B cell (primary cell): Measurements from ENCODE around the gene BRSK2. TPM values are rescaled to one million over a fixed set of nuclear protein-coding genes. Genes with fewer than 3 reads are reported as not detected.

Experiments
- ATAC-seq: fragments of 200-7000 bp; cut with Tn5 transposase; one replicate; pipeline ENCODE4 v1.10.0; 2021; ENCODE audit warnings: low read depth, mild to moderate bottlenecking, moderate number of reproducible peaks, moderate library complexity
- CTCF ChIA-PET: fragments of 350-600 bp; sonication (Branson Sonifier 250); formaldehyde crosslinking; loops from one replicate; lab custom pipeline; 2021; ENCODE audit warnings: antibody characterized with exemption, inconsistent platforms; lab: Charles Lee
- POLR2A ChIA-PET: fragments of 350-600 bp; sonication (Branson Sonifier 250); formaldehyde crosslinking; loops from one replicate; lab custom pipeline; 2021; ENCODE audit warnings: antibody characterized with exemption; lab: Charles Lee
- DNase-seq: peaks from one replicate; pipeline ENCODE4 v3.0.0; 2013
- H2AFZ ChIP-seq: 2 replicates; pipeline ENCODE4 v1.6.1; 2012; ENCODE audit warnings: mild to moderate bottlenecking, low read depth, low read length; ENCODE audit not compliant: insufficient read depth, poor library complexity, severe bottlenecking
- H3K27ac ChIP-seq, 2 donors: 1 replicate in 1 of 2; 2 replicates in 1 of 2; pipeline ENCODE4 v1.5.1; 2012 to 2013; ENCODE audit warnings: low read length in 2 of 2, mild to moderate bottlenecking in 2 of 2, moderate library complexity in 1 of 2
- H3K27me3 ChIP-seq, 4 experiments: fragments of 200-600 bp in 1 of 4; sonication (generic) in 1 of 4; replicated peaks in 1 of 4; 1 replicate in 2 of 4; 2 replicates in 2 of 4; pipeline versions ENCODE4 v1.6.1 to v1.7.0; 2013 to 2016; ENCODE audit warnings: low read length in 3 of 4, mild to moderate bottlenecking in 2 of 4, mixed read lengths in 1 of 4, moderate library complexity in 1 of 4; ENCODE audit not compliant: insufficient read depth in 4 of 4, control insufficient read depth in 3 of 4; ENCODE audit errors: control extremely low read depth in 1 of 4
- H3K36me3 ChIP-seq, 2 experiments: replicated peaks in 1 of 2; 1 replicate in 1 of 2; 2 replicates in 1 of 2; pipeline versions ENCODE4 v1.6.1 to v1.7.1; 2013; ENCODE audit warnings: low read length in 1 of 2; ENCODE audit not compliant: insufficient read depth in 2 of 2, control insufficient read depth in 1 of 2; ENCODE audit errors: control extremely low read depth in 1 of 2, extremely low read depth in 1 of 2
- H3K4me1 ChIP-seq, 2 donors: fragments of 200-600 bp in 1 of 2; sonication (generic) in 1 of 2; 1 replicate in 1 of 2; 2 replicates in 1 of 2; pipeline versions ENCODE4 v1.5.1 to v1.6.1; 2013 to 2017; ENCODE audit warnings: low read length in 2 of 2; ENCODE audit not compliant: control insufficient read depth in 2 of 2, insufficient read depth in 2 of 2
- H3K4me2 ChIP-seq: replicated peaks from 2 replicates; pipeline ENCODE3; 2012; ENCODE audit warnings: mild to moderate bottlenecking, low read depth, low read length; ENCODE audit not compliant: poor library complexity, severe bottlenecking
- H3K4me3 ChIP-seq, 5 experiments: fragments of 200-600 bp in 1 of 5; sonication (generic) in 1 of 5; 1 replicate in 3 of 5; 2 replicates in 2 of 5; pipeline versions ENCODE4 v1.5.1 to v1.7.0; 2011 to 2016; ENCODE audit warnings: low read length in 4 of 5, mild to moderate bottlenecking in 4 of 5, low read depth in 2 of 5, control low read depth in 1 of 5, moderate library complexity in 1 of 5; ENCODE audit not compliant: insufficient read depth in 1 of 5; ENCODE audit errors: control extremely low read depth in 1 of 5, extremely low read depth in 1 of 5
- H3K79me2 ChIP-seq: fragments of 200-600 bp; sonication (generic); one replicate; pipeline ENCODE4 v1.6.0; 2016; ENCODE audit warnings: low read length; ENCODE audit not compliant: control insufficient read depth, insufficient read depth
- H3K9ac ChIP-seq: fragments of 200-600 bp; sonication (generic); 2 replicates; pipeline ENCODE4 v1.6.1; 2017; ENCODE audit warnings: mild to moderate bottlenecking, low read length, moderate library complexity
- H3K9me3 ChIP-seq, 3 donors: one replicate each; pipeline versions ENCODE4 v1.6.1 to v1.7.1; 2013; ENCODE audit warnings: low read length in 2 of 3; ENCODE audit not compliant: control insufficient read depth in 2 of 3, insufficient read depth in 1 of 3; ENCODE audit errors: control extremely low read depth in 1 of 3
- H4K20me1 ChIP-seq: 2 replicates; pipeline ENCODE4 v1.6.0; 2012; ENCODE audit warnings: mild to moderate bottlenecking, low read length; ENCODE audit not compliant: insufficient read depth, control insufficient read depth, poor library complexity, severe bottlenecking
- H3K27ac Mint-ChIP-seq: one replicate; pipeline ENCODE4 v1.8.0; 2021; ENCODE audit warnings: mixed read lengths
- H3K27me3 Mint-ChIP-seq: one replicate; pipeline ENCODE4 v1.8.0; 2021; ENCODE audit warnings: mixed read lengths
- H3K4me1 Mint-ChIP-seq: one replicate; pipeline ENCODE4 v1.8.0; 2021; ENCODE audit warnings: mixed read lengths
- H3K4me3 Mint-ChIP-seq: one replicate; pipeline ENCODE4 v1.8.0; 2021; ENCODE audit warnings: mixed read lengths
- H3K9me3 Mint-ChIP-seq: one replicate; pipeline ENCODE4 v1.8.0; 2022; ENCODE audit warnings: mixed read lengths; ENCODE audit not compliant: insufficient read depth
- EZH2 ChIP-seq: IDR thresholded peaks from 2 replicates; pipeline ENCODE4 v1.6.1; 2012; ENCODE audit warnings: borderline replicate concordance, low read depth, mild to moderate bottlenecking, moderate library complexity, low read length; ENCODE audit not compliant: insufficient read depth, poor library complexity, severe bottlenecking
- WGBS: methylation state at CpG from one replicate; pipeline ENCODE4 v1.1.5; 2013; ENCODE audit warnings: missing lambda C conversion rate; ENCODE audit not compliant: insufficient coverage; 5-methylcytosine and 5-hydroxymethylcytosine counted together
- intact Hi-C: fragments of 100-400 bp; cut with micrococcal nuclease; formaldehyde crosslinking; loops from one replicate; pipeline ENCODE4 v1.10.0; 2022
- polyA plus RNA-seq: library from polyadenylated mRNA; depleted of rRNA; stranded (reverse); fragments of >200 nt; gene quantifications from 2 replicates; pipeline ENCODE4 v1.2.3, GENCODE V29; 2012
- total RNA-seq, 2 donors: library from RNA; stranded (reverse); fragments of 120-200 nt in 1 of 2; gene quantifications; 1 replicate in 1 of 2; 2 replicates in 1 of 2; pipeline versions ENCODE4 v1.2.3 to v1.2.4, GENCODE V29; 2013 to 2022
- TF ChIP-seq, protein P1 (sequence below): fragments of 200-600 bp; IDR thresholded peaks from one replicate; pipeline ENCODE4 v1.8.0; 2022; ENCODE audit warnings: antibody characterized with exemption, mild to moderate bottlenecking

BRSK2 gene
- total and polyA plus RNA-seq, 2 donors (not counting 1 experiment from before 2014, with no cell fraction given) = 0.51 to 0.79 TPM

DNA sequence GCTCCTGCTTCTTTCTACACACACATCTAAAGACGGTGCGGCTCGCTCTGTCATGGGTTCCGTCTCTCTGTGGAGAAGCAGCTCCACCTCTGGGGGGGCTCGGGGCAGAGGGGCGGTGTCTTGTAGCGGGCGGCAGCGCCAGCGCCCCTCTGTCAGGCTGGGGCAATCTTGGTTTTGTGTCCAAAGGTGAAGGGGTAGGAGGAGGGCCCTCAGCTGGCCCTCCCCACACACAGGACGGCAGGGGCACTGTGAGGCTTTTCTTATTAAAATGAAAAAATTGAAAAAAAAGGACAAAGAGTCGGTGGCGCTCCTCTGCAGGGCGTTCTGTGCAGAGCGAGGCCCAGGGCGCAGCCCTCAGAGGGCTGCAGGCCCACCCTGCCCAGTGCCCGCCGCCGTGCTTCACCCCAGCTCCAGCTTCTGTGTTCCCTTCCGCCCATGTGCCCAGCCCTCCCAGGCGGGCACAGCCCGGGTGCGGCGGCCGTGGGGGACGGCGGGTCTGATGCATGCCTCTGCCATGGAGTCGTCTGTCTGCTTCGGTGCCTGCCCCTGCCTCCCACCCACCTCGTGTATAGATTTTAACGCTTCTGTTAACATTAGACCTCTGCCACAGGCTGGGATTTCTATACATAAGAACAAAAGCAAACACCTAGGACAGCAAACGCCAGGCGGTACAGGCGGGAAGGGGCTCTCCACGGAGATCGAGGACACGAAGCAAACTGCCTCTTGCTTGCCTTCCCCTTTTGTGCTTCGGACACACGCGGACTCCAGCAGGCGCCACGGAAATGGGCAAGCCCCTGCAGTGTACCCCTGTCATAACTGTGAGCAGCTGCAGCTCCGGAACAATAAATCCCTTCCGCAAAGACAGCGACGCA, 72.3 kb downstream of the BRSK2 start:
- Histone ChIP-seq H3K9me3 (peaks cover 0 to 13% (median 0%) of the 10 kb centered on the region in 3 donors), H2AFZ (no peak overlapping the region), H3K27me3 (no peaks in the 10 kb centered on the region), H3K9ac (no peak overlapping the region), H3K4me2 (no peak overlapping the region), H3K4me1 (no peaks in the 10 kb centered on the region), H4K20me1 (no peaks in the 10 kb centered on the region), H3K36me3 (no peaks in the 10 kb centered on the region), H3K79me2 (no peaks in the 10 kb centered on the region), H3K4me3 (no peak overlapping the region), H3K27ac (no peak overlapping the region)
- no peak for ATAC-seq
- Mint-ChIP-seq H3K4me1 (no peaks in the 10 kb centered on the region), H3K9me3 (no peaks in the 10 kb centered on the region), H3K27me3 (no peaks in the 10 kb centered on the region), H3K27ac (no peak overlapping the region), H3K4me3 (no peak overlapping the region)
- intact Hi-C loops = no loop called here
- no peak for DNase-seq
- ChIA-PET CTCF (no interaction called here), POLR2A (no interaction called here)
- WGBS = 95% methylated on average over 43 of the region's 46 CpGs
- TF ChIP-seq, protein P1, sequence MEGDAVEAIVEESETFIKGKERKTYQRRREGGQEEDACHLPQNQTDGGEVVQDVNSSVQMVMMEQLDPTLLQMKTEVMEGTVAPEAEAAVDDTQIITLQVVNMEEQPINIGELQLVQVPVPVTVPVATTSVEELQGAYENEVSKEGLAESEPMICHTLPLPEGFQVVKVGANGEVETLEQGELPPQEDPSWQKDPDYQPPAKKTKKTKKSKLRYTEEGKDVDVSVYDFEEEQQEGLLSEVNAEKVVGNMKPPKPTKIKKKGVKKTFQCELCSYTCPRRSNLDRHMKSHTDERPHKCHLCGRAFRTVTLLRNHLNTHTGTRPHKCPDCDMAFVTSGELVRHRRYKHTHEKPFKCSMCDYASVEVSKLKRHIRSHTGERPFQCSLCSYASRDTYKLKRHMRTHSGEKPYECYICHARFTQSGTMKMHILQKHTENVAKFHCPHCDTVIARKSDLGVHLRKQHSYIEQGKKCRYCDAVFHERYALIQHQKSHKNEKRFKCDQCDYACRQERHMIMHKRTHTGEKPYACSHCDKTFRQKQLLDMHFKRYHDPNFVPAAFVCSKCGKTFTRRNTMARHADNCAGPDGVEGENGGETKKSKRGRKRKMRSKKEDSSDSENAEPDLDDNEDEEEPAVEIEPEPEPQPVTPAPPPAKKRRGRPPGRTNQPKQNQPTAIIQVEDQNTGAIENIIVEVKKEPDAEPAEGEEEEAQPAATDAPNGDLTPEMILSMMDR = no peak
- no peak for TF ChIP-seq EZH2

DNA sequence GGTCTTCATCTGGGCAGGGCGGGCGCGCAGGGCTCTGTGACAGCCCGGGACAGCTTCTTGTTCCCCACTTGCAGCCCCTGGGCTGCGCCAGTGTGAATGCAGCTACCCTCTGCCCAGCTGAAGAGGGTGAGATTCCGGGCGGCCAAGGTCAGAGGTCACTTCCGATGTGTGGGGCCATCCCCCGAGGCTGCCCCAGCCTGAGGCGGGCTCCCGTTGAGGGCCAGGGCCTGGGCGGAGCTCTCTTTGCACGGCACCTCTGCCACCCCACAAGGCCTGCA, 72.9 kb downstream of the BRSK2 start:
- Histone ChIP-seq H3K9me3 (peaks cover 0 to 13% (median 0%) of the 10 kb centered on the region in 3 donors), H3K27me3 (no peaks in the 10 kb centered on the region), H3K9ac (no peak overlapping the region), H3K27ac (no peak overlapping the region), H2AFZ (no peak overlapping the region), H3K36me3 (no peaks in the 10 kb centered on the region), H3K4me2 (no peak overlapping the region), H3K4me3 (no peak overlapping the region), H3K79me2 (no peaks in the 10 kb centered on the region), H3K4me1 (no peaks in the 10 kb centered on the region), H4K20me1 (no peaks in the 10 kb centered on the region)
- no peak for DNase-seq
- 96% methylated on average over 13 of the region's 13 CpGs for WGBS
- no peak for ATAC-seq
- Mint-ChIP-seq H3K4me1 (no peaks in the 10 kb centered on the region), H3K9me3 (no peaks in the 10 kb centered on the region), H3K27ac (no peak overlapping the region), H3K4me3 (no peak overlapping the region), H3K27me3 (no peaks in the 10 kb centered on the region)
- intact Hi-C loops = no loop called here
- CTCF ChIA-PET = no interaction called here
- POLR2A ChIA-PET = no interaction called here
- no peak for TF ChIP-seq EZH2
- TF ChIP-seq, protein P1 = no peak
